Body of pancreas (tissue), 4 donors: ENCODE data around the gene OR11A1.

ENCODE experiments used
- POLR2A ChIP-seq, 3 donors: fragments of 450-650 bp; IDR thresholded peaks; one replicate each; pipeline ENCODE4 v1.6.1; 2016; ENCODE audit warnings: antibody characterized with exemption in 3 of 3, mild to moderate bottlenecking in 2 of 3
- TF ChIP-seq, protein P1 (sequence below), 7 experiments: fragments of 450-650 bp in 4 of 7; fragments of 200-600 bp in 3 of 7; sonication (generic) in 3 of 7; IDR thresholded peaks; one replicate each; pipeline ENCODE4 v1.5.1; 2016 to 2019; ENCODE audit warnings: antibody characterized with exemption in 7 of 7

GRCh38 chr6:29500594-29500993 is 43.7 kb upstream of the OR11A1 start:
- TF ChIP-seq, protein P1, sequence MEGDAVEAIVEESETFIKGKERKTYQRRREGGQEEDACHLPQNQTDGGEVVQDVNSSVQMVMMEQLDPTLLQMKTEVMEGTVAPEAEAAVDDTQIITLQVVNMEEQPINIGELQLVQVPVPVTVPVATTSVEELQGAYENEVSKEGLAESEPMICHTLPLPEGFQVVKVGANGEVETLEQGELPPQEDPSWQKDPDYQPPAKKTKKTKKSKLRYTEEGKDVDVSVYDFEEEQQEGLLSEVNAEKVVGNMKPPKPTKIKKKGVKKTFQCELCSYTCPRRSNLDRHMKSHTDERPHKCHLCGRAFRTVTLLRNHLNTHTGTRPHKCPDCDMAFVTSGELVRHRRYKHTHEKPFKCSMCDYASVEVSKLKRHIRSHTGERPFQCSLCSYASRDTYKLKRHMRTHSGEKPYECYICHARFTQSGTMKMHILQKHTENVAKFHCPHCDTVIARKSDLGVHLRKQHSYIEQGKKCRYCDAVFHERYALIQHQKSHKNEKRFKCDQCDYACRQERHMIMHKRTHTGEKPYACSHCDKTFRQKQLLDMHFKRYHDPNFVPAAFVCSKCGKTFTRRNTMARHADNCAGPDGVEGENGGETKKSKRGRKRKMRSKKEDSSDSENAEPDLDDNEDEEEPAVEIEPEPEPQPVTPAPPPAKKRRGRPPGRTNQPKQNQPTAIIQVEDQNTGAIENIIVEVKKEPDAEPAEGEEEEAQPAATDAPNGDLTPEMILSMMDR (IDR thresholded peaks at IDR 0.05): no peak
- no peak for TF ChIP-seq POLR2A (IDR thresholded peaks at IDR 0.05)
